ENCODE measurements around the gene DIO3.

Gene DIO3

DNA sequence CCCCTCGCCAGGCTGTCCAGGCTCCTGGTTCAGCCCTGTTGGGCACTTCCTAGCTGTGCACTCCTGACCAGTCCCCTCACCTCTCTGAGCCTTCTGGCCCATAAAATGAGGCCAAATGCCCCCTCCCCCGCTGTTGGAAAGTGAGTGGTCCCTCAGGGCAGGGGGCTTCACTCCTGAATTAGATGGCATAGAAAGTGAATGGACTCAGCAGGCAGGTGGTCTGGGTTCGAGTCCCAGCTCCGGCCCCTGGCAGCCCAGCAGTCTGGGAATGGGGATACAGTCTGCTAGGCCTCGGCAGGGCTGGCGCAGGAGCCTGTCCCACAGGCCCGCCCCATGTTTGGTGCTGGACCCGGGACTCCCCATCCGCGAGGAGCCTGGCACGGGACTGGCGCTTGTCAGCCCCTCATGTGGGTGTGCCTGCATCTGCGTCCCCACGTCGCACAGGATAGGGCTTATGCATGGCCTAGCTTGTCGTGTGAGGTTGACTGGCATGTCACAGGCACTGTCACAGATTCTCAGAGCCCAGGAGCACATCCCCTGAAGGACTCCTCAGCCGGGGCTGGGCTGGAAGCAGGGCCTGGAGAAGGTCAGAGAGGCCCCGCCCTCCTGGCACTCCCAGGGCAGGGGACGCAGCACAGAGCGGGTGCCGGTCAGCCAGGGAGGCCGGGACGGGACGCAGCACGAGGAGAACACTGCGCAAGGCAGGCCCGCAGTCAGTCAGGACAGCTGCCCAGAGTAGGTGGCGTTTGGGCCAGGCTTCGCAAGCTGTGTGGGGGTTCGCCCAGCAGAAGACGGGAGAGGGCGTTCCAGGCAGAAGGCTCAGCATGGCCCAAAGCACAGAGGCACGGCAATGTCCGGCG, 40.5 kb downstream of the DIO3 start:
- TF ChIP-seq EGR1 (IDR thresholded peaks at IDR 0.05) = no peak
- TF ChIP-seq, protein P1, sequence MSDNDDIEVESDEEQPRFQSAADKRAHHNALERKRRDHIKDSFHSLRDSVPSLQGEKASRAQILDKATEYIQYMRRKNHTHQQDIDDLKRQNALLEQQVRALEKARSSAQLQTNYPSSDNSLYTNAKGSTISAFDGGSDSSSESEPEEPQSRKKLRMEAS (IDR thresholded peaks at IDR 0.05) = no peak
- TF ChIP-seq YY1 (IDR thresholded peaks at IDR 0.05; ENCODE audit: low read depth) = no peak
- TF ChIP-seq TAF1 (IDR thresholded peaks at IDR 0.05; ENCODE audit: low read depth) = no peak
- TF ChIP-seq FOXM1 (IDR thresholded peaks at IDR 0.05; ENCODE audit: borderline replicate concordance, low read depth) = no peak
- TF ChIP-seq ZBTB7A (IDR thresholded peaks at IDR 0.05; ENCODE audit: low read depth) = no peak
- no peak for TF ChIP-seq CEBPB (IDR thresholded peaks at IDR 0.05)
- no peak for TF ChIP-seq TCF12 (IDR thresholded peaks at IDR 0.05; ENCODE audit: low read depth)

DNA sequence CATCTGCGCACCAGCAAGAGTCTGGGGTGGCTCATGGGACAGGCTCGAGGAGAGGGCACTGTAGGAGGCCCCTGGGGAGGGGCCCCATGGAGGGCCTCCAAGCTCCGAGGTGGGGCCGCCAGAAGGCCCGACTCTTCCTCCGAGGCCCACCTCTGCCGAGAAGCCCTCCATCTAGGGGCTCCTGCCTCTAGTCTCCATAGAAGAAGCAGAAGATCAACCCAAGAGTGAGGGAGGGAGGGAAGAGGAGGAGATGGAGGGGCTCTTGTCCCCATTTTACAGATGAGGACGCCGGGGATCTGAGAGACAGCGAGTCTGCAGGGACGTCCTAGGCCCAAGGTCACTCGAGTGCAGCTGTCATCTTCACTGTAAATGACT, 41.2 kb downstream of the DIO3 start:
- TF ChIP-seq YY1 (IDR thresholded peaks at IDR 0.05; ENCODE audit: low read depth) = no peak
- no peak for TF ChIP-seq TAF1 (IDR thresholded peaks at IDR 0.05; ENCODE audit: low read depth)
- TF ChIP-seq CEBPB (IDR thresholded peaks at IDR 0.05) = no peak
- TF ChIP-seq ZBTB7A (IDR thresholded peaks at IDR 0.05; ENCODE audit: low read depth) = no peak
- TF ChIP-seq RAD21 (IDR thresholded peaks at IDR 0.05; ENCODE audit: low read depth) = no peak

DNA sequence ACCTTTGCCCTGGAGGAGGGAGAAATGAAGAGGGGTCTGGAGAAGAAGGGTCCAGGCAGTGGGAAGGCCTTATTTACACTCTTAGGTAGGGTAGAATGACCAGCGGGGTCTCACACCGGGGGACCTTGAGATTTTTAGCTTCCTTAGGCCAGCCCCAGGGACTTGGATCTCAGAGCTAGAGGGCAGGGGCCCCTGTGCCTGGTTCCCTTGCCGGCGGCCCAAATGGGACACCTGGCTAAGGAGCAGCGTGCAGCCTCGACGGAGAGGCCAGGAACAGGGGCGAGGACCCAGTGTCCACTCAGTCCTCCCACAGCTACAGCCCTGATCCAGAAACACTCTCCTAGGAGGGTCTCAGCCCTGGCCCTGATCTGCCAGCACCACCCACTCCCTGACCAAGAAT, 41.8 kb downstream of the DIO3 start:
- TF ChIP-seq CEBPB (IDR thresholded peaks at IDR 0.05) (no peak), YY1 (IDR thresholded peaks at IDR 0.05; ENCODE audit: low read depth) (no peak), NFIC (IDR thresholded peaks at IDR 0.05) (no peak), CREB1 (IDR thresholded peaks at IDR 0.05; ENCODE audit: low read depth) (no peak), TAF1 (IDR thresholded peaks at IDR 0.05; ENCODE audit: low read depth) (no peak), RAD21 (IDR thresholded peaks at IDR 0.05; ENCODE audit: low read depth) (no peak), TCF12 (IDR thresholded peaks at IDR 0.05; ENCODE audit: low read depth) (no peak)
- TF ChIP-seq, protein P2, sequence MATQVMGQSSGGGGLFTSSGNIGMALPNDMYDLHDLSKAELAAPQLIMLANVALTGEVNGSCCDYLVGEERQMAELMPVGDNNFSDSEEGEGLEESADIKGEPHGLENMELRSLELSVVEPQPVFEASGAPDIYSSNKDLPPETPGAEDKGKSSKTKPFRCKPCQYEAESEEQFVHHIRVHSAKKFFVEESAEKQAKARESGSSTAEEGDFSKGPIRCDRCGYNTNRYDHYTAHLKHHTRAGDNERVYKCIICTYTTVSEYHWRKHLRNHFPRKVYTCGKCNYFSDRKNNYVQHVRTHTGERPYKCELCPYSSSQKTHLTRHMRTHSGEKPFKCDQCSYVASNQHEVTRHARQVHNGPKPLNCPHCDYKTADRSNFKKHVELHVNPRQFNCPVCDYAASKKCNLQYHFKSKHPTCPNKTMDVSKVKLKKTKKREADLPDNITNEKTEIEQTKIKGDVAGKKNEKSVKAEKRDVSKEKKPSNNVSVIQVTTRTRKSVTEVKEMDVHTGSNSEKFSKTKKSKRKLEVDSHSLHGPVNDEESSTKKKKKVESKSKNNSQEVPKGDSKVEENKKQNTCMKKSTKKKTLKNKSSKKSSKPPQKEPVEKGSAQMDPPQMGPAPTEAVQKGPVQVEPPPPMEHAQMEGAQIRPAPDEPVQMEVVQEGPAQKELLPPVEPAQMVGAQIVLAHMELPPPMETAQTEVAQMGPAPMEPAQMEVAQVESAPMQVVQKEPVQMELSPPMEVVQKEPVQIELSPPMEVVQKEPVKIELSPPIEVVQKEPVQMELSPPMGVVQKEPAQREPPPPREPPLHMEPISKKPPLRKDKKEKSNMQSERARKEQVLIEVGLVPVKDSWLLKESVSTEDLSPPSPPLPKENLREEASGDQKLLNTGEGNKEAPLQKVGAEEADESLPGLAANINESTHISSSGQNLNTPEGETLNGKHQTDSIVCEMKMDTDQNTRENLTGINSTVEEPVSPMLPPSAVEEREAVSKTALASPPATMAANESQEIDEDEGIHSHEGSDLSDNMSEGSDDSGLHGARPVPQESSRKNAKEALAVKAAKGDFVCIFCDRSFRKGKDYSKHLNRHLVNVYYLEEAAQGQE (IDR thresholded peaks at IDR 0.05; ENCODE audit: low read depth) = no peak

DNA sequence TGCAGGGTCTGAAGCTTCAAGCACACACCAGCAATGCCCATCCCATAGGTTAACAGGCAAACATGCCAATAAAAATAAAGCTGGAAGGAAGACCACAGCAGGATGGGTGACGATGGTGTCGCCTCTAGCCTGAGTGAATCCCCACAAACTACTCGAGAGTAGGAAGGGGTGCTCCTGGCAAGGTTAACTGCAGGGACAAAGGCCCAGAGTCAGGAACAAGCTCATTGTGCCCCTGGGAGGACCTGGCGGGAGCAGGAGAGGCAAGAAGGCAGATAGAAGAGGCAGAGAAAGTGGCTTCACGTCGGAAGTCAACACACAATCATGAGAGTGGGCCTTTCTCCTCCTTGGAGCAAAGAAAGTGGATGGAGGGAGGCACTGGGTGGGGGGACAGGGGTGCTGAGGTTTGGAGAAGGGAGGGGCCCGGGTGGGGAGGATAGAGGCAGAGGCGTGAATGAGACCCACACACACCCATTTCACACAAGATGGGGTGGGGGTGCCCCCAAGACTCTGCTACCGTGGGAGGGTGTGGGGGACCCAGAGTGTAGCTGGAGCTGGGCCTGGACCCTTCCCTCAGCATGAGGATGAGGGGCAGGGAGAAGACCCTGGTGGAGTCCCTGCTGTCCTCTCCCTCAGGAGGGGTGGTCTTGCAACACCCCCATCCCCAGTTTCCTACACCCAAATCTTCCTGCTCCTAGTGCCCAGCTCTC, 43.1 kb downstream of the DIO3 start:
- TF ChIP-seq RAD21 (IDR thresholded peaks at IDR 0.05; ENCODE audit: low read depth) = no peak
- no peak for TF ChIP-seq FOXM1 (IDR thresholded peaks at IDR 0.05; ENCODE audit: borderline replicate concordance, low read depth)
- no peak for TF ChIP-seq CREB1 (IDR thresholded peaks at IDR 0.05; ENCODE audit: low read depth)
- no peak for TF ChIP-seq CEBPB (IDR thresholded peaks at IDR 0.05)
- TF ChIP-seq, protein P2 (IDR thresholded peaks at IDR 0.05; ENCODE audit: low read depth) = no peak
- TF ChIP-seq, protein P3, sequence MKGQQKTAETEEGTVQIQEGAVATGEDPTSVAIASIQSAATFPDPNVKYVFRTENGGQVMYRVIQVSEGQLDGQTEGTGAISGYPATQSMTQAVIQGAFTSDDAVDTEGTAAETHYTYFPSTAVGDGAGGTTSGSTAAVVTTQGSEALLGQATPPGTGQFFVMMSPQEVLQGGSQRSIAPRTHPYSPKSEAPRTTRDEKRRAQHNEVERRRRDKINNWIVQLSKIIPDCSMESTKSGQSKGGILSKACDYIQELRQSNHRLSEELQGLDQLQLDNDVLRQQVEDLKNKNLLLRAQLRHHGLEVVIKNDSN (IDR thresholded peaks at IDR 0.05) = no peak
- TF ChIP-seq TCF12 (IDR thresholded peaks at IDR 0.05; ENCODE audit: low read depth) = no peak
- TF ChIP-seq EGR1 (IDR thresholded peaks at IDR 0.05) = no peak
- TF ChIP-seq YY1 (IDR thresholded peaks at IDR 0.05; ENCODE audit: low read depth) = no peak
- TF ChIP-seq TEAD4 (IDR thresholded peaks at IDR 0.05) = no peak
- no peak for TF ChIP-seq TAF1 (IDR thresholded peaks at IDR 0.05; ENCODE audit: low read depth)
- no peak for TF ChIP-seq EP300 (IDR thresholded peaks at IDR 0.05; ENCODE audit: borderline replicate concordance)
- TF ChIP-seq NFIC (IDR thresholded peaks at IDR 0.05) = no peak
- TF ChIP-seq, protein P1 (IDR thresholded peaks at IDR 0.05) = no peak
- TF ChIP-seq ZBTB7A (IDR thresholded peaks at IDR 0.05; ENCODE audit: low read depth) = no peak

DNA sequence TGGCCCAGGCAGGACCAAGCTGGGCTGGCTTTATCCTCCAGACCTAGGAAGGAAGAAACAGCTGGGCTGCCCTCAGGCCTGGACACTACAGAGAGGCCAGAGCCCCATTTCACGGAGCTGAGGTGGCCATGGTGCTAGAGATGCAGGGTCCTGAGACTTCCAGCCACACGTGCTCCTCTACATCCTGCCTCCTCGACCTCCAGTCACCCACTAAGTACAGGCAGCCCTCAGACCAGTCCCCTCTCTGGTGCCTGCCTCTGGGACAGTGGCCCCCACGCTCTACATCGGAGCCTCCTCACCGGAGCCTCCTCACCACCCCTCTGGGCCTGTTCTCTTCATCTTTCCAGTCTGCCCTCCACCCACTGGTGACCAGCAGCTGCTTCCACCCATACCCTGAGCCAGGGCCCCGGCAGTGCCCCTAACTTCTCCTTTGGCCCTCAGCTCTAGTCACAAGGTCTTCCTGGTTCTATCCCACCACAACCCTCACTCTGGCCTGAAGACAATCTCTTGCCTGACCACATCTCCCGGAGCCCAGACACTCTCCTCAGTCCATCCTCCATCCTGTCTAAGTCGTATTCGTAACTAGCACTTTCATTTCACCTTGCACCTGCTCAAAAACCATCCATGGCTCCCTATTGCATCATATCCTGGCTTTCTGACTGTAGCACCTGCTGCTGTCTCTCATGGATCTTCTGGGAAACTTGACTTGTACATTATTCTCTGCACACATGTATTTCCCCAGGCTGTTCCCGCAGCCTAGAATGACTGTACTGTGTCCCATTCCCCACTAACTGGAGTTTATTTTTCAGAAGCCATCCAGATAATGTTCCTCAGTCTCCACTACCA, 43.9 kb downstream of the DIO3 start:
- no peak for TF ChIP-seq TAF1 (IDR thresholded peaks at IDR 0.05; ENCODE audit: low read depth)
- TF ChIP-seq FOXM1 (IDR thresholded peaks at IDR 0.05; ENCODE audit: borderline replicate concordance, low read depth) = no peak
- no peak for TF ChIP-seq TEAD4 (IDR thresholded peaks at IDR 0.05)
- no peak for TF ChIP-seq ZBTB7A (IDR thresholded peaks at IDR 0.05; ENCODE audit: low read depth)
- TF ChIP-seq, protein P3 (IDR thresholded peaks at IDR 0.05) = no peak
- TF ChIP-seq EGR1 (IDR thresholded peaks at IDR 0.05) = no peak
- TF ChIP-seq RAD21 (IDR thresholded peaks at IDR 0.05; ENCODE audit: low read depth) = no peak
- no peak for TF ChIP-seq CEBPB (IDR thresholded peaks at IDR 0.05)
- TF ChIP-seq CREB1 (IDR thresholded peaks at IDR 0.05; ENCODE audit: low read depth) = no peak
- no peak for TF ChIP-seq YY1 (IDR thresholded peaks at IDR 0.05; ENCODE audit: low read depth)
- TF ChIP-seq, protein P2 (IDR thresholded peaks at IDR 0.05; ENCODE audit: low read depth) = no peak
- TF ChIP-seq NFIC (IDR thresholded peaks at IDR 0.05) = no peak
- TF ChIP-seq TCF12 (IDR thresholded peaks at IDR 0.05; ENCODE audit: low read depth) = no peak
- TF ChIP-seq, protein P1 (IDR thresholded peaks at IDR 0.05) = no peak
- TF ChIP-seq EP300 (IDR thresholded peaks at IDR 0.05; ENCODE audit: borderline replicate concordance) = no peak
